ENCODE data around the gene RFPL4A.

The RFPL4A gene

DNA sequence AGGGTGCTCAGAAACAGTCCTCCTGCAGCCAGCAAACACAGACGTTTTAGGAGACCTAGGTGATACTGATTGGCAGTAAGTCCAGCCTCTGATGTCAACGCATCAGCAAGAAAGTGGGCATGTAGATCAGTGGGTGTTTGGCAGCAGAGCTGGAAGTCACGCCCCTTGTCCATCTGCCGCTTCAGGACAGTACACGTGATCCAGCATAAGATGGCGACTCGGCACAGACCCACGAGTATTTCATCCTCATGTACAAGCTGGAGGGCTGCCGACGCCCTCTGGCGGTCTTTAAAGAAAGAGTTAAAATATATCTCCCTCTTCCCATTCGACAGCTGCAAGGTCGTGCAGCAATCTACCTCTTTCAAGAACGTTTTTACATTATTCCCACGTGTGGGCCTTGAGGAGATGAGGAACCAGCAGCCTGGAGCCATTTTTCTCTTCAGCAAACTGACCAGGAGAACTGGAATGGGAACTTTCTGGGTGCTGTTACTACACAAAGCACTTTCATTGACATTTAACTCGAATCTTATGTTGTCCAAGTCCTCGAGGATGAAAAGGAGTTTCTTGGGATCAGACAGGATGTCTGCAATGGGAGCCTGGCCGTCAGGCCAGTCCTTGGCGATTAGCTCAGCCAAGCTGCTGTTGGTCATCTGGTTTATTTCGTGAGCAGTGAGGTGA, 50.6 kb downstream of the RFPL4A start:
- no peak for DNase-seq

DNA sequence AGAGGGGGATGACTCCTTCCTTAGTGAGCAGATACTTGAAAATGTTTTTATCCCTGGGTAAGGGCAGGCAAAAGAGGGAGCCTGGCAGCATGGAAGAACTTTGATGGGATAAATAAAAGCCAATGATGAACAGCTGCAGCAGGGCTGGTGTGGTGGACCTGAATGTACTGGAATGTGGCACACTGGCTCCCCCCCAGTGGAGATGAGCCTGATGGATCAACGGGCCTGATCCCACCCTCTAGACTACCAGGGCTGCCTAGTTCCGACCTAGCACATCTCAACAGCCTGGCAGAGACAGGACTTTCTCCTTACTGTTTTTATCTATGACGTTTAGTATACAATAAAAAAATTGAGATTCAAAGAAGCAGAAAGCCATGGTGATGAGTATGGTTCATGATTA, 52.4 kb downstream of the RFPL4A start:
- DNase-seq = no peak

DNA sequence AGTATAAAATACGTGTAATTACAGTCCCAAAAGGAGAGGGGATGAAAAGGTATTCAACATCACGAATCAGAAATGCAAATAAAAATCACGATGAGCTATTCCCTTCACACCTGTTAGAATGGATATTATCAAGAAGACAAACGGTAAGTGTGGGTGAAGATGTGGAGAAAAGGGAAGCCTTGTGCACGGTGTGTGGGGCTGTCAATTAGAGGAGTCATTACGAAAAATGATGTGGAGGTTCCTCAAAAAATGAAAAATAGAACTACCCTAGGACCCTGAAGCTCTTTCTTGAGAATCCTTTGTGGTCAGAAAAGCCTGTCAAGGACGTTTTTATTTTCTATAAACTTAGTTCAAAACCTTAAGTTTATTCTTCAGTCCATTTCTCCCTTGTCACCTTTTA, 53.6 kb downstream of the RFPL4A start:
- DNase-seq = no peak

Measured in fibroblast of upper back skin (primary cell).